PFSK-1 (cell line): ENCODE results near the gene SLC35A4. TPM values are rescaled to one million over a fixed set of nuclear protein-coding genes. Genes with fewer than 3 reads are reported as not detected.

Experiments used
- FOXP2 ChIP-seq: optimal IDR thresholded peaks from 2 replicates; pipeline ENCODE3; 2011; ENCODE audit warnings: borderline replicate concordance, control low read depth, inconsistent platforms; ENCODE audit not compliant: insufficient read depth; ENCODE audit errors: extremely low read length, extremely low read depth
- POLR2AphosphoS5 ChIP-seq: IDR thresholded peaks from 2 replicates; pipeline ENCODE4 v1.6.1; 2012; ENCODE audit warnings: low read depth, mild to moderate bottlenecking, control low read depth, low read length, moderate library complexity
- REST ChIP-seq, 2 experiments: IDR thresholded peaks; 2 replicates each; pipeline versions ENCODE4 v1.6.1 to v1.8.0; 2011 to 2012; ENCODE audit warnings: low read depth in 2 of 2, low read length in 2 of 2, control low read depth in 1 of 2, inconsistent platforms in 1 of 2, mild to moderate bottlenecking in 1 of 2, moderate library complexity in 1 of 2; ENCODE audit not compliant: insufficient read depth in 1 of 2
- SIN3A ChIP-seq: IDR thresholded peaks from 2 replicates; pipeline ENCODE4 v1.6.1; 2012; ENCODE audit warnings: mild to moderate bottlenecking, low read length, moderate library complexity, borderline replicate concordance; ENCODE audit not compliant: insufficient read depth
- TAF1 ChIP-seq: IDR thresholded peaks from 2 replicates; pipeline ENCODE4 v1.6.1; 2012; ENCODE audit warnings: low read length, control low read depth, borderline replicate concordance; ENCODE audit not compliant: insufficient read depth
- polyA plus RNA-seq: library from polyadenylated mRNA; unstranded; fragments of >200 nt; gene quantifications from one replicate; pipeline ENCODE4 v1.2.1, GENCODE V29; 2012; ENCODE audit warnings: low read depth, missing spikeins; ENCODE audit not compliant: insufficient read length

SLC35A4 gene
- polyA plus RNA-seq: 45.4 TPM

- peak; percentile 76; the same call in 1 of the 2 replicates for TF ChIP-seq SIN3A
- TF ChIP-seq REST (IDR thresholded peaks at IDR 0.05; ENCODE audit: insufficient read depth in 1 of 2, low read depth in 2 of 2, low read length in 2 of 2): peak; percentile 22 to 39; a peak in 2 of 4 replicates
- peak; percentile 88 for TF ChIP-seq TAF1
- TF ChIP-seq FOXP2: no peak
- TF ChIP-seq POLR2AphosphoS5: peak; percentile 83
Observed at GRCh38 chr5:140564196-140565023, at the start of gene SLC35A4, which contains the start of gene APBB3. SLC35A4 (plus strand) TSS chr5:140564828; CDS start chr5:140567170, 2,342 bp downstream. APBB3 (minus strand) TSS chr5:140564598; CDS start chr5:140564245, 353 bp downstream.

- no peak for TF ChIP-seq FOXP2
- no peak for TF ChIP-seq TAF1
- no peak for TF ChIP-seq POLR2AphosphoS5
- TF ChIP-seq SIN3A: no peak
- TF ChIP-seq REST (IDR thresholded peaks at IDR 0.05; ENCODE audit: insufficient read depth in 1 of 2, low read depth in 2 of 2, low read length in 2 of 2): no peak
Observed at GRCh38 chr5:140524003-140524402, 40.6 kb upstream of the SLC35A4 start.

- TF ChIP-seq SIN3A (no peak), REST (IDR thresholded peaks at IDR 0.05; ENCODE audit: insufficient read depth in 1 of 2, low read depth in 2 of 2, low read length in 2 of 2) (no peak), TAF1 (no peak), POLR2AphosphoS5 (no peak), FOXP2 (no peak)
Observed at GRCh38 chr5:140540227-140540626, 24.4 kb upstream of the SLC35A4 start.

- TF ChIP-seq POLR2AphosphoS5: no peak
- no peak for TF ChIP-seq REST (IDR thresholded peaks at IDR 0.05; ENCODE audit: insufficient read depth in 1 of 2, low read depth in 2 of 2, low read length in 2 of 2)
- no peak for TF ChIP-seq FOXP2
- TF ChIP-seq TAF1: no peak
- no peak for TF ChIP-seq SIN3A
Observed at GRCh38 chr5:140542972-140543371, 21.7 kb upstream of the SLC35A4 start.
